Ishikawa (cell line): ENCODE measurements around the gene TMEM167B.

Source experiments
- CEBPB ChIP-seq: IDR thresholded peaks from 2 replicates; pipeline ENCODE4 v1.6.1; 2012
- EP300 ChIP-seq: IDR thresholded peaks from 2 replicates; pipeline ENCODE4 v1.6.1; 2012; ENCODE audit warnings: borderline replicate concordance
- NFIC ChIP-seq: IDR thresholded peaks from 2 replicates; pipeline ENCODE4 v1.6.1; 2012
- TAF1 ChIP-seq: IDR thresholded peaks from 2 replicates; pipeline ENCODE4 v1.6.1; 2012; ENCODE audit warnings: low read depth, mild to moderate bottlenecking
- TF ChIP-seq, protein P1 (sequence below): IDR thresholded peaks from 2 replicates; pipeline ENCODE4 v1.6.1; 2012

DNA sequence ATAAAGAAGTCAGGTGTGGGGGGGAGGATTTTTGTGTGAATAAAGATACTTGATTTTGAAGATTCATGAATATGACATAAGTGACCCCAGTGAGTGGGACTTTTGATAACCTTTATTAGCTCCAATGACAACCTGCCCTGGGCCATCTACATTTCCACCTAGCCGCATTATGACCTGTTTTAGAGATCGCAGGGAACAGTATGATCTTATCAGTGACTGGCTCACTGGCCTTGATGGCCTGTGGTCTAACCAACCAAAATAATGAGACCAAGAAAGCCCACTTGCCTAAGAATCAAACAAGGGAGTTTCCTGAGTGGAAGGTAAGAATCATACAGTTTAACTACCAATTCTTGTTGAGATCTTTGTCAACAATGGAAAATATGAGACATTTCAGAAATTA is 25.1 kb downstream of the TMEM167B start:
- TF ChIP-seq, protein P1, sequence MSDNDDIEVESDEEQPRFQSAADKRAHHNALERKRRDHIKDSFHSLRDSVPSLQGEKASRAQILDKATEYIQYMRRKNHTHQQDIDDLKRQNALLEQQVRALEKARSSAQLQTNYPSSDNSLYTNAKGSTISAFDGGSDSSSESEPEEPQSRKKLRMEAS, result no peak
- no peak for TF ChIP-seq NFIC
- TF ChIP-seq CEBPB, result no peak
- TF ChIP-seq EP300, result no peak
- TF ChIP-seq TAF1, result no peak
